Keratinocyte (primary cell): ENCODE results near the gene INO80. TPM values are rescaled to one million over a fixed set of nuclear protein-coding genes. Genes with fewer than 3 reads are reported as not detected.

Experiments
- DNase-seq: peaks from one replicate; pipeline ENCODE4 v3.0.0-alpha.2; 2011; ENCODE audit warnings: low read depth, missing footprints, low spot score
- FAIRE-seq: peaks from 2 replicates; lab custom pipeline; 2011; peaks lifted over from hg19 to GRCh38; lab: Jason Lieb, UNC
- H2AFZ ChIP-seq: 2 replicates; pipeline ENCODE4 v1.6.0; 2012; ENCODE audit warnings: low read length, control low read depth, inconsistent platforms; ENCODE audit not compliant: control insufficient read depth
- H3K27ac ChIP-seq: 2 replicates; pipeline ENCODE4 v1.5.1; 2011; ENCODE audit warnings: low read length; ENCODE audit not compliant: control insufficient read depth, insufficient read depth
- H3K27me3 ChIP-seq: 3 replicates; pipeline ENCODE4 v1.6.0; 2011; ENCODE audit warnings: low read length; ENCODE audit not compliant: control insufficient read depth, insufficient read depth; ENCODE audit errors: extremely low read depth
- H3K36me3 ChIP-seq, 2 experiments: 2 replicates in 1 of 2; 3 replicates in 1 of 2; pipeline ENCODE4 v1.5.1; 2011; ENCODE audit warnings: low read length in 2 of 2, mild to moderate bottlenecking in 1 of 2; ENCODE audit not compliant: control insufficient read depth in 2 of 2, insufficient read depth in 2 of 2; ENCODE audit errors: extremely low read depth in 1 of 2
- H3K4me1 ChIP-seq: 3 replicates; pipeline ENCODE4 v1.5.1; 2011; ENCODE audit warnings: low read length; ENCODE audit not compliant: control insufficient read depth, insufficient read depth; ENCODE audit errors: extremely low read depth
- H3K4me2 ChIP-seq: 3 replicates; pipeline ENCODE4 v1.6.0; 2011; ENCODE audit warnings: low read depth, low read length; ENCODE audit not compliant: control insufficient read depth, insufficient read depth; ENCODE audit errors: extremely low read depth
- H3K4me3 ChIP-seq, 3 experiments: fragments of 200-600 bp in 1 of 3; sonication (generic) in 1 of 3; 2 replicates in 2 of 3; 3 replicates in 1 of 3; pipeline ENCODE4 v1.5.1; 2011 to 2016; ENCODE audit warnings: low read length in 3 of 3, mild to moderate bottlenecking in 3 of 3, control low read depth in 2 of 3, inconsistent platforms in 1 of 3, low read depth in 1 of 3, mixed read lengths in 1 of 3, mixed run types in 1 of 3, moderate library complexity in 1 of 3; ENCODE audit not compliant: control insufficient read depth in 2 of 3, insufficient read depth in 2 of 3; ENCODE audit errors: extremely low read depth in 1 of 3
- H3K79me2 ChIP-seq: 2 replicates; pipeline ENCODE4 v1.6.0; 2012; ENCODE audit warnings: low read length; ENCODE audit not compliant: control insufficient read depth, insufficient read depth
- H3K9ac ChIP-seq: 3 replicates; pipeline ENCODE4 v1.6.0; 2011; ENCODE audit warnings: low read length; ENCODE audit not compliant: control insufficient read depth, insufficient read depth; ENCODE audit errors: extremely low read depth
- H3K9me1 ChIP-seq: 3 replicates; pipeline ENCODE4 v1.6.0; 2011; ENCODE audit warnings: low read length; ENCODE audit not compliant: control insufficient read depth, insufficient read depth; ENCODE audit errors: extremely low read depth
- H3K9me3 ChIP-seq: 2 replicates; pipeline ENCODE4 v1.5.1; 2012; ENCODE audit warnings: low read depth, low read length; ENCODE audit not compliant: control insufficient read depth
- H4K20me1 ChIP-seq: 3 replicates; pipeline ENCODE4 v1.6.0; 2011; ENCODE audit warnings: low read length; ENCODE audit not compliant: control insufficient read depth, insufficient read depth; ENCODE audit errors: extremely low read depth
- EZH2 ChIP-seq: IDR thresholded peaks from one replicate; pipeline ENCODE4 v1.6.1; 2012; ENCODE audit warnings: inconsistent platforms, mild to moderate bottlenecking, low read length, moderate library complexity
- dilution Hi-C: fragments of 300-500 bp; cut with MboI; formaldehyde crosslinking; loops from one replicate; pipeline ENCODE4 v1.7.0; 2020; ENCODE audit warnings: low sequenced_read_pairs; ENCODE audit not compliant: extremely low pct_ligation_motif_present
- polyA plus RNA-seq, 5 experiments: library from polyadenylated mRNA; depleted of rRNA in 3 of 5; stranded (reverse) in 3 of 5; stranded (forward) in 1 of 5; unstranded in 1 of 5; fragments of >200 nt; gene quantifications; 1 replicate in 1 of 5; 2 replicates in 3 of 5; 3 replicates in 1 of 5; pipeline versions ENCODE4 v1.2.1 to v1.2.3, GENCODE V29; 2011 to 2012; ENCODE audit warnings: missing spikeins in 2 of 5, low read depth in 1 of 5, low replicate concordance in 1 of 5
- TF ChIP-seq, protein P1 (sequence below), 3 experiments: IDR thresholded peaks in 1 of 3; conservative IDR thresholded peaks in 1 of 3; optimal IDR thresholded peaks in 1 of 3; 2 replicates in 2 of 3; 3 replicates in 1 of 3; pipeline versions ENCODE3 to v1.5.1; 2011; ENCODE audit warnings: low read length in 3 of 3, mild to moderate bottlenecking in 3 of 3, moderate library complexity in 2 of 3, control low read depth in 1 of 3, inconsistent platforms in 1 of 3; ENCODE audit not compliant: insufficient read depth in 2 of 3; ENCODE audit errors: extremely low read depth in 1 of 3

Gene INO80
- polyA plus RNA-seq, 1 donor (not counting 4 experiments of a cell fraction or from before 2014, with no cell fraction given): 10.3 TPM

DNA sequence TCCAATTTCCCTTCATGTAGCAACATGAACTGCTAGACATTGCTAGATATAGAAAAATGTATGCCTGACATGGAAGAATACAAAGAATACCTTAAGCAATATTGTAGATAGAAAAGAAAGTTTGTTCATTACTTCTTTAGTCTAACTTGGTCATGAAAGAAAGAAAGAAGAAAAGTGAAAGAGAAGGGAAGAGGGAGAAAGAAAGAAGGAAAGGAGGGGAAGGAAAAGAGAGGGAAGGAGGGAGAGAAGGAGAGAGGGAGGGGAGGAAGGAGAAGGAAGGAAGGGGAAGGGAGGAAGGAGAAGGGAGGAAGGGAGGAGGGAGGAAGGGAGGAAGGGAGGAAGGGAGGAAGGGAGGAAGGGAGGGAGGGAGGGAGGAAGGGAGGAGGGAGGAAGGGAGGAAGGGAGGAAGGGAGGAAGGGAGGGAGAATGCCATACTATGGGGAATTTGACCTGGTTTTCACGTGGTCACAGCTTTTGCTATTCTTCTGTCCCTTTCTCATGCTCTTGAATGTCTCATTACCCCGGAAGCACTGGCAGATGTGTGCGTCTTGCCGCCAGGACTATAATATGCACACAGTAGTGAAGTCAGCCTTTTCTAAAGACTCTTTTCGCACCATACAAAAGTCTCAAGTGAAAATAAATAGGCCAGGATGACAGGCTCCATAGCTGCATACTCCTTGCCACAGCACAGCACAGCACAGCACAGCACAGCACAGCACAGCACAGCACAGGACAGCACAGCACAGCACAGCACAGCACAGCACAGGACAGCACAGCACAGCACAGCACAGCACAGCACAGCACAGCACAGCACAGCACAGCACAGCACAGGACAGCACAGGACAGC, 84.6 kb downstream of the INO80 start:
- DNase-seq (no peak), FAIRE-seq (no peak)
- no peak overlapping the region for H3K4me3 ChIP-seq
- H3K9me3 ChIP-seq: no peaks in the 10 kb centered on the region
- peaks cover 11 to 17% of the 10 kb centered on the region in 2 experiments for H3K36me3 ChIP-seq
- no peaks in the 10 kb centered on the region for H3K27me3 ChIP-seq
- no peak overlapping the region for H2AFZ ChIP-seq
- peaks cover 5% of the 10 kb centered on the region for H3K79me2 ChIP-seq
- no peak for TF ChIP-seq EZH2
- TF ChIP-seq, protein P1, sequence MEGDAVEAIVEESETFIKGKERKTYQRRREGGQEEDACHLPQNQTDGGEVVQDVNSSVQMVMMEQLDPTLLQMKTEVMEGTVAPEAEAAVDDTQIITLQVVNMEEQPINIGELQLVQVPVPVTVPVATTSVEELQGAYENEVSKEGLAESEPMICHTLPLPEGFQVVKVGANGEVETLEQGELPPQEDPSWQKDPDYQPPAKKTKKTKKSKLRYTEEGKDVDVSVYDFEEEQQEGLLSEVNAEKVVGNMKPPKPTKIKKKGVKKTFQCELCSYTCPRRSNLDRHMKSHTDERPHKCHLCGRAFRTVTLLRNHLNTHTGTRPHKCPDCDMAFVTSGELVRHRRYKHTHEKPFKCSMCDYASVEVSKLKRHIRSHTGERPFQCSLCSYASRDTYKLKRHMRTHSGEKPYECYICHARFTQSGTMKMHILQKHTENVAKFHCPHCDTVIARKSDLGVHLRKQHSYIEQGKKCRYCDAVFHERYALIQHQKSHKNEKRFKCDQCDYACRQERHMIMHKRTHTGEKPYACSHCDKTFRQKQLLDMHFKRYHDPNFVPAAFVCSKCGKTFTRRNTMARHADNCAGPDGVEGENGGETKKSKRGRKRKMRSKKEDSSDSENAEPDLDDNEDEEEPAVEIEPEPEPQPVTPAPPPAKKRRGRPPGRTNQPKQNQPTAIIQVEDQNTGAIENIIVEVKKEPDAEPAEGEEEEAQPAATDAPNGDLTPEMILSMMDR (optimal IDR thresholded peaks at IDR 0.05 in 1 of 3, IDR thresholded peaks at IDR 0.05 in 1 of 3, conservative IDR thresholded peaks at IDR 0.05 in 1 of 3; ENCODE audit: extremely low read depth in 1 of 3, insufficient read depth in 2 of 3, low read length in 3 of 3): no peak
- no peak overlapping the region for H3K9ac ChIP-seq
- no peaks in the 10 kb centered on the region for H3K9me1 ChIP-seq
- no peak overlapping the region for H3K27ac ChIP-seq
- dilution Hi-C loops: no loop called here
- H4K20me1 ChIP-seq: no peaks in the 10 kb centered on the region
- H3K4me2 ChIP-seq: no peak overlapping the region
- no peaks in the 10 kb centered on the region for H3K4me1 ChIP-seq

DNA sequence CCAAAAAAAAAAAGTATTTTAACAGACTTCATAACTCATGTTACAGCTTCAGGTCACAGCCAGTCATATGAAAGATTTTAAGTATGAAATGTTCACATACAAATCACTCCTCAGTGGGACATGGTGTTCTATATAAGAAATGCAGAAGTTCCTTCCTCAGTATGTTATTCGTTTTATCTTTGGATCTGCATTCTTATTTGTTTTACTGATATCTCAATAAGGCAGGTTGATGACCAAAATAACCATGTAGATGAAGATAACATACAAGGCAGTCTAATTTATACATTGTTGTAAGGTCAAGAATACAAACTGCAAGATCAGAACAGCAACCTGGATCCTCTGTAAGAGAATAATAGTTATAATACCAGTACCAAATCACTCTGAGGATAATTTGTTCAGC, 87.2 kb downstream of the INO80 start:
- DNase-seq: no peak
- no peaks in the 10 kb centered on the region for H3K9me3 ChIP-seq
- H3K36me3 ChIP-seq: peaks cover 5 to 15% of the 10 kb centered on the region in 2 experiments
- H3K4me1 ChIP-seq: no peaks in the 10 kb centered on the region
- no peaks in the 10 kb centered on the region for H3K79me2 ChIP-seq
- no peak overlapping the region for H3K4me2 ChIP-seq
- dilution Hi-C loops: no loop called here
- H3K4me3 ChIP-seq: no peak overlapping the region
- H3K27ac ChIP-seq: no peak overlapping the region
- FAIRE-seq: no peak
- no peak for TF ChIP-seq EZH2
- TF ChIP-seq, protein P1 (optimal IDR thresholded peaks at IDR 0.05 in 1 of 3, IDR thresholded peaks at IDR 0.05 in 1 of 3, conservative IDR thresholded peaks at IDR 0.05 in 1 of 3; ENCODE audit: extremely low read depth in 1 of 3, insufficient read depth in 2 of 3, low read length in 3 of 3): no peak
- H3K9me1 ChIP-seq: no peaks in the 10 kb centered on the region
- H4K20me1 ChIP-seq: no peaks in the 10 kb centered on the region
- H3K27me3 ChIP-seq: no peaks in the 10 kb centered on the region
- H3K9ac ChIP-seq: no peak overlapping the region
- no peak overlapping the region for H2AFZ ChIP-seq
